T47D (cell line): ENCODE measurements around the gene CPEB3.
"Not testable (repeated sequence)": the region's sequence is repeated elsewhere in the genome, so short reads cannot be mapped to it uniquely, and the experiment has no call there.

Experiments
- DNase-seq, 2 experiments: peaks; one replicate each; pipeline versions ENCODE4 v3.0.0 to v3.0.0-alpha.2; 2011 to 2012; ENCODE audit warnings: low read depth in 1 of 2, low spot score in 1 of 2
- JUND ChIP-seq: IDR thresholded peaks from 2 replicates; pipeline ENCODE4 v1.6.1; 2012; ENCODE audit warnings: low read depth
- in situ Hi-C: cut with HindIII; loops from 2 replicates; pipeline ENCODE4 v1.10.0; 2016; ENCODE audit warnings: low sequenced_read_pairs, low pct_unique_long_range_greater_than_20kb

CPEB3 gene

GRCh38 chr10:92218569-92218968 lies 72.3 kb downstream of the CPEB3 start:
- DNase-seq, result no peak
- TF ChIP-seq JUND, result no peak
- in situ Hi-C loops, result no loop called here

- in situ Hi-C loops, result not testable (repeated sequence)
- DNase-seq, result peak in 1 of 2 experiments; percentile 30
Measured at GRCh38 chr10:92216608-92217007, 74.3 kb downstream of the CPEB3 start.

GRCh38 chr10:92215222-92215621 lies 75.7 kb downstream of the CPEB3 start:
- DNase-seq, in situ Hi-C loops: not testable (repeated sequence)

GRCh38 chr10:92213049-92213448 lies 77.8 kb downstream of the CPEB3 start:
- DNase-seq, result no peak
- in situ Hi-C loops, result no loop called here
- no peak for TF ChIP-seq JUND

GRCh38 chr10:92208736-92209135 lies 82.1 kb downstream of the CPEB3 start:
- peak in 1 of 2 experiments; percentile 2 for DNase-seq
- in situ Hi-C loops, result no loop called here
- no peak for TF ChIP-seq JUND

GRCh38 chr10:92208157-92208720 lies 82.6 kb downstream of the CPEB3 start:
- TF ChIP-seq JUND, result no peak
- in situ Hi-C loops, result no loop called here
- DNase-seq, result no peak

GRCh38 chr10:92207061-92207460 lies 83.8 kb downstream of the CPEB3 start:
- in situ Hi-C loops, result no loop called here
- DNase-seq, result no peak
- TF ChIP-seq JUND, result no peak

- DNase-seq, result no peak
- in situ Hi-C loops, result no loop called here
- no peak for TF ChIP-seq JUND
Measured at GRCh38 chr10:92203919-92204623, 86.8 kb downstream of the CPEB3 start.

GRCh38 chr10:92202536-92202935 lies 88.3 kb downstream of the CPEB3 start:
- in situ Hi-C loops, result no loop called here
- DNase-seq, result no peak
- no peak for TF ChIP-seq JUND

- in situ Hi-C loops, result no loop called here
- no peak for DNase-seq
- TF ChIP-seq JUND, result no peak
Measured at GRCh38 chr10:92200564-92200963, 90.3 kb downstream of the CPEB3 start.

- DNase-seq, result no peak
- TF ChIP-seq JUND, result no peak
- in situ Hi-C loops, result no loop called here
Measured at GRCh38 chr10:92187101-92187500, 103.8 kb downstream of the CPEB3 start.

- in situ Hi-C loops, result no loop called here
- no peak for DNase-seq
- no peak for TF ChIP-seq JUND
Measured at GRCh38 chr10:92184977-92185376, 105.9 kb downstream of the CPEB3 start.

- no peak for DNase-seq
- no peak for TF ChIP-seq JUND
- in situ Hi-C loops, result no loop called here
Measured at GRCh38 chr10:92183199-92183598, 107.7 kb downstream of the CPEB3 start.

- peak in 1 of 2 experiments; percentile 22 for DNase-seq
- TF ChIP-seq JUND, result no peak
- in situ Hi-C loops, result no loop called here
Measured at GRCh38 chr10:92181575-92181974, 109.3 kb downstream of the CPEB3 start.
